GM12874 (cell line): ENCODE results near the gene IRF8.

Experiments
- CTCF ChIP-seq: IDR thresholded peaks from 2 replicates; pipeline ENCODE4 v1.5.1; 2011; ENCODE audit warnings: low read depth, mild to moderate bottlenecking, control low read depth, low read length, moderate library complexity; ENCODE audit not compliant: insufficient read depth

Gene IRF8

GRCh38 chr16:85862476-85863383 lies 36.2 kb upstream of the IRF8 start:
- TF ChIP-seq CTCF, result no peak

- no peak for TF ChIP-seq CTCF
Measured at GRCh38 chr16:85863384-85863774, 35.6 kb upstream of the IRF8 start.

GRCh38 chr16:85864965-85865364 lies 34.0 kb upstream of the IRF8 start:
- TF ChIP-seq CTCF, result no peak

GRCh38 chr16:85867189-85867588 lies 31.8 kb upstream of the IRF8 start:
- no peak for TF ChIP-seq CTCF

GRCh38 chr16:85868495-85868894 lies 30.5 kb upstream of the IRF8 start:
- no peak for TF ChIP-seq CTCF

GRCh38 chr16:85869206-85869605 lies 29.8 kb upstream of the IRF8 start:
- TF ChIP-seq CTCF, result no peak

- TF ChIP-seq CTCF, result no peak
Measured at GRCh38 chr16:85869785-85870558, 29.0 kb upstream of the IRF8 start.
